Testis (tissue), 3 donors: ENCODE measurements around the gene BIN2. TPM values are rescaled to one million over a fixed set of nuclear protein-coding genes. Genes with fewer than 3 reads are reported as not detected.

Experiments
- DNase-seq: peaks from one replicate; pipeline ENCODE4 v3.0.0-alpha.2; 2019
- H3K27ac ChIP-seq, 2 donors: fragments of 200-600 bp; sonication (generic); one replicate each; pipeline ENCODE4 v1.5.1; 2019
- H3K27me3 ChIP-seq: fragments of 200-600 bp; sonication (generic); one replicate; pipeline ENCODE4 v1.5.1; 2019
- H3K36me3 ChIP-seq: fragments of 200-600 bp; sonication (generic); one replicate; pipeline ENCODE4 v1.5.1; 2017; ENCODE audit warnings: low read depth; ENCODE audit errors: missing control alignments
- H3K4me1 ChIP-seq: fragments of 200-600 bp; sonication (generic); one replicate; pipeline ENCODE4 v1.5.1; 2019
- H3K4me3 ChIP-seq, 2 donors: fragments of 200-600 bp; sonication (generic); one replicate each; pipeline ENCODE4 v1.5.1; 2017 to 2019
- H3K9me3 ChIP-seq: fragments of 200-600 bp; sonication (generic); one replicate; pipeline ENCODE4 v1.5.1; 2017
- POLR2A ChIP-seq: fragments of 450-650 bp; IDR thresholded peaks from one replicate; pipeline ENCODE4 v1.6.1; 2017; ENCODE audit warnings: antibody characterized with exemption, mild to moderate bottlenecking, moderate library complexity
- WGBS, 2 donors: methylation state at CpG; one replicate each; pipeline ENCODE4 v1.1.5; 2018; 5-methylcytosine and 5-hydroxymethylcytosine counted together
- intact Hi-C: fragments of 100-400 bp; cut with DNase I; formaldehyde crosslinking; loops from one replicate; pipeline ENCODE4 v1.15.1; 2023; ENCODE audit warnings: low total_unique reads
- polyA plus RNA-seq: library from polyadenylated mRNA; stranded (reverse); fragments of 350-450 nt; fragmentation: Illumina TruSeq; extraction: RNeasy Lipid Tissue Mini Kit (QIAGEN cat#74804); gene quantifications from one replicate; pipeline ENCODE4 v1.2.3, GENCODE V29; 2014; ENCODE audit warnings: low read depth, low replicate concordance; ENCODE audit not compliant: insufficient read depth
- total RNA-seq, 2 donors: library from RNA; depleted of rRNA; stranded (reverse); fragments of >200 nt; gene quantifications; one replicate each; pipeline ENCODE4 v1.2.3, GENCODE V29; 2016
- TF ChIP-seq, protein P1 (sequence below), 3 experiments: fragments of 450-650 bp in 2 of 3; fragments of 200-600 bp in 1 of 3; sonication (generic) in 1 of 3; IDR thresholded peaks; one replicate each; pipeline ENCODE4 v1.5.1; 2016 to 2019; ENCODE audit warnings: antibody characterized with exemption in 3 of 3, mild to moderate bottlenecking in 2 of 3, moderate library complexity in 1 of 3

Gene BIN2
- total and polyA plus RNA-seq, 3 donors from 2014 or later, result 10.9 to 29.6 (median 13.4) TPM

DNA sequence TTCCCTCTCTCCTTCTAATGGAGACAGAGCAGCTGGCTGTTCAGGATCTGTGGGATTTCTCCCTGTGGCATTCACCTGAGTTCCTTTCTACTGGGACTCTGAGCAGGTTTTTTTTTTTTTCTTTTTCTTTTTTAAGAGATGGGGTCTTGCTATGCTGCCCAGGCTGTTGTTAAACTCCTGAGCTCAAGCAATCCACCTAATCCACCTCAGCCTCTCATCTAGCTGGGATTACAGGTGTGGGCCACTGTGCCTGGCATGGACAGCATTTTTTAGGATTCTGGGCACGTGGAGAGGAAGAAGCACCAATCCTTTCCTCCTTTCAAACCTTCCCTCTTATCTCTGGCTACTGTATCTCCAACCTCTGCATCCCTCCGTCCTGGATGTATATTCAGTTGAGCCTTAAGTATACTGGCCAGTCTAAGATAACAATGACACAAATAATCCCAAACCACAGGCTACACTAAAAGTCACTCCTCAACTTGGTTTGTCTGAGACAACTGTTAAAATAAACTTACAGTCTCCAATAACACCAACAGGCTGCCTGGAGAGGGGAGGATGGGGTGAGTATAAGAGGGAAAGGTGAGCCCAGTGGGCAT is 38.9 kb upstream of the BIN2 start:
- TF ChIP-seq, protein P1, sequence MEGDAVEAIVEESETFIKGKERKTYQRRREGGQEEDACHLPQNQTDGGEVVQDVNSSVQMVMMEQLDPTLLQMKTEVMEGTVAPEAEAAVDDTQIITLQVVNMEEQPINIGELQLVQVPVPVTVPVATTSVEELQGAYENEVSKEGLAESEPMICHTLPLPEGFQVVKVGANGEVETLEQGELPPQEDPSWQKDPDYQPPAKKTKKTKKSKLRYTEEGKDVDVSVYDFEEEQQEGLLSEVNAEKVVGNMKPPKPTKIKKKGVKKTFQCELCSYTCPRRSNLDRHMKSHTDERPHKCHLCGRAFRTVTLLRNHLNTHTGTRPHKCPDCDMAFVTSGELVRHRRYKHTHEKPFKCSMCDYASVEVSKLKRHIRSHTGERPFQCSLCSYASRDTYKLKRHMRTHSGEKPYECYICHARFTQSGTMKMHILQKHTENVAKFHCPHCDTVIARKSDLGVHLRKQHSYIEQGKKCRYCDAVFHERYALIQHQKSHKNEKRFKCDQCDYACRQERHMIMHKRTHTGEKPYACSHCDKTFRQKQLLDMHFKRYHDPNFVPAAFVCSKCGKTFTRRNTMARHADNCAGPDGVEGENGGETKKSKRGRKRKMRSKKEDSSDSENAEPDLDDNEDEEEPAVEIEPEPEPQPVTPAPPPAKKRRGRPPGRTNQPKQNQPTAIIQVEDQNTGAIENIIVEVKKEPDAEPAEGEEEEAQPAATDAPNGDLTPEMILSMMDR (IDR thresholded peaks at IDR 0.05), result no peak
- TF ChIP-seq POLR2A, result no peak
- 74 to 82% methylated on average over 2 of the region's 2 CpGs for WGBS, 2 donors
- Histone ChIP-seq H3K4me3 (no peak overlapping the region), H3K36me3 (no peaks in the 10 kb centered on the region), H3K4me1 (no peaks in the 10 kb centered on the region), H3K9me3 (no peaks in the 10 kb centered on the region), H3K27me3 (no peaks in the 10 kb centered on the region), H3K27ac (no peak overlapping the region)
- intact Hi-C loops, result no loop called here
- no peak for DNase-seq

DNA sequence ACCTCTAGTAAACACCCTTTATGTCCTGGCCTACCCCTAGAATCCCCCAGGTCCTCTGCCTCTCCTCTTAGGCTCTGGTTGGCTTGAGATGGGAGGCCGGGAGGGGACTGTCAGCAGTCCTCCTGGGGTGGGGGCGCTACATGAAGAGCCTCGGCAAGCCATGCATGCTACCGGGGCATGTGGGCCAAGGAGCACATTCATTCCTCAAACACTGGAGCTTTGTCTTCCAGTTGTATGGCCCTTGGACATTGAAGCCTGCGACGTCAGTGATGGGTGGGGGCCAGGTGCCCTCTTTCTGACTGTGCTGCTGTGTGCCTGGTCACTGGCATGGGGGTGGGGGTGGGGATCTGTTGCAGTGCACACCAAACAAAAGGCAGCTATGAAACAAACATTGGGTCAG is 38.3 kb upstream of the BIN2 start:
- Histone ChIP-seq H3K4me3 (no peak overlapping the region), H3K9me3 (no peaks in the 10 kb centered on the region), H3K4me1 (no peaks in the 10 kb centered on the region), H3K27me3 (no peaks in the 10 kb centered on the region), H3K27ac (no peak overlapping the region), H3K36me3 (no peaks in the 10 kb centered on the region)
- no peak for DNase-seq
- intact Hi-C loops, result no loop called here
- TF ChIP-seq, protein P1 (IDR thresholded peaks at IDR 0.05), result no peak
- no peak for TF ChIP-seq POLR2A
- 93 to 94% methylated on average over 4 to 6 of the region's 6 CpGs for WGBS, 2 donors

DNA sequence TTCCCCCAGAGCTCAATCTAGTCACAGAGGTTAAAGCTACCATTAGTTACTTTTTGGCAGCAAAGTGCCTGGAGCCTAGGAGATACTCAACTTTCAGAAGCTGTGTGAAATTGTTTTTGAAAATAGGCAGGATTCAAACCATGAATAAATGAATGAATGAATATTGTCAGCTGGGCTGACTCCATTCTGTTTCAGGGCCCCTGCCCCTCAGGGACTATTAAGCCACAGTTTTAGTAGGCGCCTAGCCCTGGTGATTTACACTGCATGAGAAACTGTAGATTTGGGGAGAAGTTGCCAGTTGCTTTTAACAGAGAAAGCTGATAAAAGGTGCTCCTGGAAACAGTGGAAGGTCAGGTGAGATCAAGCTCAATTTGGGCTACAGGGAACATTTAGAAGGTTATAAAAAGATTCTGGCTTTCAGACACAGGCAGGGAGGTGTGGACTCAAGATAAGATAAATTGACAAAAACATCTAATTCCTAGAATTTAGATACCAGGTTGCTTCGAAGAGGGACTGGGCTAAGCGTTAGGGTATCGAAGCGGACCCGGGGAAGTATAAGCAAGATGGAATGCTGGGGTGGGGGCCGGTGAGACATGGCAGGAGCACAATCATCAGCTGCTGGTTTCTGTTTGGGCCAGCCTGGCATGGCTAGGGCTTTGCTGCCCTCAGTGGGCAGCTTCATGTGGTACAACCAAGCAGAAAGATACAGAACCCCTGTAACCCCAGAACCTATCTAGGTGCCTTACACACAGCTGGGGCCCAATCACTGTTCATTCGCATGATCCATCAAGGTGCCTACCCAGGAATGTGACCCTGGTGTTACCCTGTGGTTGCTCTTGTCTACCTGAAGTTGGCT is 37.4 kb upstream of the BIN2 start:
- TF ChIP-seq POLR2A, result no peak
- TF ChIP-seq, protein P1 (IDR thresholded peaks at IDR 0.05), result no peak
- Histone ChIP-seq H3K4me3 (no peak overlapping the region), H3K36me3 (no peaks in the 10 kb centered on the region), H3K4me1 (no peaks in the 10 kb centered on the region), H3K27me3 (no peaks in the 10 kb centered on the region), H3K9me3 (no peaks in the 10 kb centered on the region), H3K27ac (no peak overlapping the region)
- intact Hi-C loops, result no loop called here
- 74 to 85% methylated on average over 8 of the region's 8 CpGs for WGBS, 2 donors
- DNase-seq, result no peak

DNA sequence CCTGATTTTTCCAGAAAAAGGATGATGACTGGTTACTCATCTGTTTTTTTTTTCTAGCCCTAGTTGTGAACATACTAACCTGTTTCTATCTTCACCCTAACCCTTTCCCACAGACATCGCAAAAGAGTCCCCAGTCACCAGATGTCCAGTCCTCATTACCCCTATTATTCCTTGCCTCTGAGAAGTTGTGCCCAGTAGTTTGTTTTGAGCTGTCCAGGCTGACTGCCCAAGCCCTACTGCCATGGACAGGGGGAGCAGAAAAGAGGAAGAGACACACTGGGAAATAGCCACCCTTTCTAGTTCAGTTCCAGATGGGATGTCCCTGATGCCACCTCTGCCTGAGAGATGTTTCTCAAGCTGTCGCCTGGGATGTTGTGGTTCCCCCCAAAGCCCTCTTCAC is 36.3 kb upstream of the BIN2 start:
- WGBS, 2 donors, result 91% methylated on average over 2 of the region's 2 CpGs
- H3K27ac ChIP-seq, result no peak overlapping the region
- no peaks in the 10 kb centered on the region for H3K27me3 ChIP-seq
- TF ChIP-seq, protein P1 (IDR thresholded peaks at IDR 0.05), result no peak
- TF ChIP-seq POLR2A, result no peak
- no peaks in the 10 kb centered on the region for H3K36me3 ChIP-seq
- no peaks in the 10 kb centered on the region for H3K9me3 ChIP-seq
- H3K4me1 ChIP-seq, result no peaks in the 10 kb centered on the region
- H3K4me3 ChIP-seq, result no peak overlapping the region
- intact Hi-C loops, result no loop called here
- no peak for DNase-seq
